SK-N-SH treated with all-trans-retinoic acid at 6 μM for 48 hours (cell line): ENCODE results near the gene PTGER2.
A peak's percentile ranks its signal among the peaks of the same experiment; 100 is the strongest.

Experiments used
- ATAC-seq: fragments of 200-7000 bp; cut with Tn5 transposase; 3 replicates; pipeline ENCODE4 v1.9.1; 2020; ENCODE audit warnings: mild to moderate bottlenecking, moderate library complexity
- ARNTL ChIP-seq: fragments of 450-650 bp; formaldehyde crosslinking; IDR thresholded peaks from 2 replicates; pipeline ENCODE4 v1.5.0; 2020; ENCODE audit warnings: low read depth, mild to moderate bottlenecking, moderate library complexity, borderline replicate concordance
- BACH2 ChIP-seq: fragments of 250-450 bp; sonication (Bioruptor Pico); IDR thresholded peaks from 2 replicates; pipeline ENCODE4 v1.9.0; 2021; ENCODE audit warnings: mild to moderate bottlenecking, borderline replicate concordance
- CSDC2 ChIP-seq: fragments of 250-450 bp; sonication (Bioruptor Pico); IDR thresholded peaks from 2 replicates; pipeline ENCODE4 v1.5.0; 2020; ENCODE audit warnings: mild to moderate bottlenecking, moderate library complexity
- ESRRG ChIP-seq: fragments of 250-450 bp; sonication (Bioruptor Pico); IDR thresholded peaks from 2 replicates; pipeline ENCODE4 v1.6.1; 2021; ENCODE audit warnings: mild to moderate bottlenecking
- GLIS3 ChIP-seq: fragments of 250-450 bp; sonication (Bioruptor Pico); IDR thresholded peaks from 2 replicates; pipeline ENCODE4 v1.5.0; 2020; ENCODE audit warnings: mild to moderate bottlenecking, moderate library complexity
- ISL1 ChIP-seq: fragments of 250-450 bp; sonication (Bioruptor Pico); IDR thresholded peaks from 2 replicates; pipeline ENCODE4 v2.1.2; 2022; ENCODE audit warnings: mild to moderate bottlenecking, moderate library complexity
- OSR1 ChIP-seq: fragments of 250-450 bp; sonication (Bioruptor Pico); IDR thresholded peaks from 2 replicates; pipeline ENCODE4 v1.8.0; 2022; ENCODE audit warnings: moderate library complexity, mild to moderate bottlenecking, inconsistent platforms
- PPARA ChIP-seq: fragments of 250-450 bp; sonication (Bioruptor Pico); IDR thresholded peaks from 2 replicates; pipeline ENCODE4 v1.5.0; 2020; ENCODE audit warnings: mild to moderate bottlenecking, borderline replicate concordance
- RARB ChIP-seq: fragments of 250-450 bp; sonication (Bioruptor Pico); IDR thresholded peaks from 2 replicates; pipeline ENCODE4 v1.8.0; 2021; ENCODE audit warnings: mild to moderate bottlenecking, moderate library complexity
- TOX ChIP-seq: fragments of 250-450 bp; sonication (Bioruptor Pico); IDR thresholded peaks from 2 replicates; pipeline ENCODE4 v1.8.0; 2021; ENCODE audit warnings: mild to moderate bottlenecking, moderate library complexity, borderline replicate concordance
- ZC3H10 ChIP-seq: fragments of 250-450 bp; sonication (Bioruptor Pico); IDR thresholded peaks from 2 replicates; pipeline ENCODE4 v1.5.1; 2021; ENCODE audit warnings: mild to moderate bottlenecking, moderate library complexity
- ZFP3 ChIP-seq: fragments of 250-450 bp; sonication (Bioruptor Pico); IDR thresholded peaks from 2 replicates; pipeline ENCODE4 v1.5.0; 2020; ENCODE audit warnings: mild to moderate bottlenecking, moderate library complexity
- ZNF8 ChIP-seq: fragments of 450-650 bp; formaldehyde crosslinking; IDR thresholded peaks from 2 replicates; pipeline ENCODE4 v1.5.0; 2020; ENCODE audit warnings: mild to moderate bottlenecking, moderate library complexity
- TF ChIP-seq, protein P1 (sequence below): fragments of 250-450 bp; sonication (Bioruptor Pico); IDR thresholded peaks from 2 replicates; pipeline ENCODE4 v1.8.0; 2021; ENCODE audit warnings: low read depth, mild to moderate bottlenecking, moderate library complexity, borderline replicate concordance
- TF ChIP-seq, protein P2 (sequence below): fragments of 250-450 bp; sonication (Bioruptor Pico); IDR thresholded peaks from 2 replicates; pipeline ENCODE4 v1.8.0; 2020; ENCODE audit warnings: mild to moderate bottlenecking, moderate library complexity, borderline replicate concordance
- TF ChIP-seq, protein P3 (sequence below): fragments of 250-450 bp; sonication (Bioruptor Pico); IDR thresholded peaks from 2 replicates; pipeline ENCODE4 v1.5.1; 2021; ENCODE audit warnings: mild to moderate bottlenecking, moderate library complexity
- TF ChIP-seq, protein P4 (sequence below): fragments of 250-450 bp; sonication (Bioruptor Pico); IDR thresholded peaks from 2 replicates; pipeline ENCODE4 v1.5.1; 2020; ENCODE audit warnings: low read depth, mild to moderate bottlenecking, moderate library complexity
- TF ChIP-seq, protein P5 (sequence below): fragments of 250-450 bp; sonication (Bioruptor Pico); IDR thresholded peaks from 2 replicates; pipeline ENCODE4 v1.5.0; 2020; ENCODE audit warnings: mild to moderate bottlenecking, moderate library complexity

The PTGER2 gene

DNA sequence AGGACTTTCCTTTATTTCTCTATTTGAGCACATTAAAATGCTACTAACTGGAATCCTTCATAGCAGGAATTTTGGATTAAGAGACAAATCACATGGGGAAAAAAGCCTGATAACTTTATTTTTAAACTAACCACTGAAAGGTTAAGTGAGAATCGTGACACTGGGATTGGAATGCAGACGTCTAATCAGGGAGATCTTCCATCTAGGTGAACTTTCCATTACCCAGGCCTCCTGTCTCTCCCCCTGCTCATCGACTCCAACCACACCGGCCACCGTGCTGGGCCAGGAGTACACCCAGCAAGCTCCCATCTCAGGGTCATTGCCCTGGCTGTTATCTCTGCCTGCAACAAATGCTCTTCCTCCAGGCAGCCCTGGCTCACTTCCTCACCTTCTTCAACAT is 19.0 kb downstream of the PTGER2 start (continued):
- TF ChIP-seq, protein P1, sequence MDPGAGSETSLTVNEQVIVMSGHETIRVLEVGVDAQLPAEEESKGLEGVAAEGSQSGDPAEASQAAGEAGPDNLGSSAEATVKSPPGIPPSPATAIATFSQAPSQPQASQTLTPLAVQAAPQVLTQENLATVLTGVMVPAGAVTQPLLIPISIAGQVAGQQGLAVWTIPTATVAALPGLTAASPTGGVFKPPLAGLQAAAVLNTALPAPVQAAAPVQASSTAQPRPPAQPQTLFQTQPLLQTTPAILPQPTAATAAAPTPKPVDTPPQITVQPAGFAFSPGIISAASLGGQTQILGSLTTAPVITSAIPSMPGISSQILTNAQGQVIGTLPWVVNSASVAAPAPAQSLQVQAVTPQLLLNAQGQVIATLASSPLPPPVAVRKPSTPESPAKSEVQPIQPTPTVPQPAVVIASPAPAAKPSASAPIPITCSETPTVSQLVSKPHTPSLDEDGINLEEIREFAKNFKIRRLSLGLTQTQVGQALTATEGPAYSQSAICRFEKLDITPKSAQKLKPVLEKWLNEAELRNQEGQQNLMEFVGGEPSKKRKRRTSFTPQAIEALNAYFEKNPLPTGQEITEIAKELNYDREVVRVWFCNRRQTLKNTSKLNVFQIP: no peak
- TF ChIP-seq, all 23 proteins: peak for 0

DNA sequence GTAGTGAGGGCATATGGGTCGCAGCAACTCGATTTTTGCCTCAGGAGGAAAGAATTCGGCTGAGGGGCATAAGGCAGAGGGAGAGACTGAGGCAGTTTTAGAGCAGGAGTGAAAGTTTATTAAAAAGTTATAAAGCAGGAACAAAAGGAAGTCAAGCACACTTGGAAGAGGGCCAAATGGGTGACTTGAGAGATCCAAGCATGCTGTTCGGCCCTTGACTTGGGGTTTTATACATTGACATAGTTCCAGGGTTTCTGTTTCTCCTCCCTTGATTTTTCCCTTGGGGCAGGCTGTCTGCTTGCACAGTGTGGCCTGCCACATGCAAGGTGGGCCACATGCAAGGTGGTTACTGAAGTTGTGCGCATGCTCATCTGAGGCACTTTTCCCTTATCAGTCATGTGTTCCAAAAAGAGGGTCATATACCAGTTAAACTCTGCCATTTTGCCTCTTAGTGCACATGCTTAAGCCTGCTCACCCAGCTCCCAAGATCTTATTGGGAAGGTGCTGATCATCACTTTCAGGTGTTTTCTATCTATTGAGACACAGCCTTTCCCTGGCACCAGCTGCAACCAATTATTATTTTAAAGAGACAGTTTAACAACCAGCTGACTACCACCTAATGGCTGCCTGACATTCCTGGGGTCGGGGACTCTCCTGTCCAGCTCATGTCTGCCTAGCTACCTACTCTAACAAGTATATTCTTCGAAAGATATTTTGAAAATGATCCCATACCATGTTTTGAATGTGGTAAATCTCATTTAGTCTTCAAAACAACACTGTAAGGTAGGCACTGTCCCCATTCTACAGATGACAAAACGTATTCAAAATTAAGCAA is 19.9 kb downstream of the PTGER2 start:
- no peak for TF ChIP-seq ARNTL (CRISPR knock-in tag)
- no peak for TF ChIP-seq ZNF8 (CRISPR knock-in tag)
- no peak for TF ChIP-seq ISL1 (CRISPR knock-in tag)
- no peak for TF ChIP-seq PPARA (CRISPR knock-in tag)
- TF ChIP-seq, protein P2, sequence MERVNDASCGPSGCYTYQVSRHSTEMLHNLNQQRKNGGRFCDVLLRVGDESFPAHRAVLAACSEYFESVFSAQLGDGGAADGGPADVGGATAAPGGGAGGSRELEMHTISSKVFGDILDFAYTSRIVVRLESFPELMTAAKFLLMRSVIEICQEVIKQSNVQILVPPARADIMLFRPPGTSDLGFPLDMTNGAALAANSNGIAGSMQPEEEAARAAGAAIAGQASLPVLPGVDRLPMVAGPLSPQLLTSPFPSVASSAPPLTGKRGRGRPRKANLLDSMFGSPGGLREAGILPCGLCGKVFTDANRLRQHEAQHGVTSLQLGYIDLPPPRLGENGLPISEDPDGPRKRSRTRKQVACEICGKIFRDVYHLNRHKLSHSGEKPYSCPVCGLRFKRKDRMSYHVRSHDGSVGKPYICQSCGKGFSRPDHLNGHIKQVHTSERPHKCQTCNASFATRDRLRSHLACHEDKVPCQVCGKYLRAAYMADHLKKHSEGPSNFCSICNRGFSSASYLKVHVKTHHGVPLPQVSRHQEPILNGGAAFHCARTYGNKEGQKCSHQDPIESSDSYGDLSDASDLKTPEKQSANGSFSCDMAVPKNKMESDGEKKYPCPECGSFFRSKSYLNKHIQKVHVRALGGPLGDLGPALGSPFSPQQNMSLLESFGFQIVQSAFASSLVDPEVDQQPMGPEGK (CRISPR knock-in tag): no peak
- TF ChIP-seq, protein P3, sequence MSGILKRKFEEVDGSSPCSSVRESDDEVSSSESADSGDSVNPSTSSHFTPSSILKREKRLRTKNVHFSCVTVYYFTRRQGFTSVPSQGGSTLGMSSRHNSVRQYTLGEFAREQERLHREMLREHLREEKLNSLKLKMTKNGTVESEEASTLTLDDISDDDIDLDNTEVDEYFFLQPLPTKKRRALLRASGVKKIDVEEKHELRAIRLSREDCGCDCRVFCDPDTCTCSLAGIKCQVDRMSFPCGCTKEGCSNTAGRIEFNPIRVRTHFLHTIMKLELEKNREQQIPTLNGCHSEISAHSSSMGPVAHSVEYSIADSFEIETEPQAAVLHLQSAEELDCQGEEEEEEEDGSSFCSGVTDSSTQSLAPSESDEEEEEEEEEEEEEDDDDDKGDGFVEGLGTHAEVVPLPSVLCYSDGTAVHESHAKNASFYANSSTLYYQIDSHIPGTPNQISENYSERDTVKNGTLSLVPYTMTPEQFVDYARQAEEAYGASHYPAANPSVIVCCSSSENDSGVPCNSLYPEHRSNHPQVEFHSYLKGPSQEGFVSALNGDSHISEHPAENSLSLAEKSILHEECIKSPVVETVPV (CRISPR knock-in tag): no peak
- TF ChIP-seq, protein P4, sequence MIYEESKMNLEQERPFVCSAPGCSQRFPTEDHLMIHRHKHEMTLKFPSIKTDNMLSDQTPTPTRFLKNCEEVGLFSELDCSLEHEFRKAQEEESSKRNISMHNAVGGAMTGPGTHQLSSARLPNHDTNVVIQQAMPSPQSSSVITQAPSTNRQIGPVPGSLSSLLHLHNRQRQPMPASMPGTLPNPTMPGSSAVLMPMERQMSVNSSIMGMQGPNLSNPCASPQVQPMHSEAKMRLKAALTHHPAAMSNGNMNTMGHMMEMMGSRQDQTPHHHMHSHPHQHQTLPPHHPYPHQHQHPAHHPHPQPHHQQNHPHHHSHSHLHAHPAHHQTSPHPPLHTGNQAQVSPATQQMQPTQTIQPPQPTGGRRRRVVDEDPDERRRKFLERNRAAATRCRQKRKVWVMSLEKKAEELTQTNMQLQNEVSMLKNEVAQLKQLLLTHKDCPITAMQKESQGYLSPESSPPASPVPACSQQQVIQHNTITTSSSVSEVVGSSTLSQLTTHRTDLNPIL (CRISPR knock-in tag): no peak
- no peak for TF ChIP-seq CSDC2 (CRISPR knock-in tag)
- no peak for TF ChIP-seq RARB (CRISPR knock-in tag)
- TF ChIP-seq BACH2 (CRISPR knock-in tag): no peak
- TF ChIP-seq, protein P5, sequence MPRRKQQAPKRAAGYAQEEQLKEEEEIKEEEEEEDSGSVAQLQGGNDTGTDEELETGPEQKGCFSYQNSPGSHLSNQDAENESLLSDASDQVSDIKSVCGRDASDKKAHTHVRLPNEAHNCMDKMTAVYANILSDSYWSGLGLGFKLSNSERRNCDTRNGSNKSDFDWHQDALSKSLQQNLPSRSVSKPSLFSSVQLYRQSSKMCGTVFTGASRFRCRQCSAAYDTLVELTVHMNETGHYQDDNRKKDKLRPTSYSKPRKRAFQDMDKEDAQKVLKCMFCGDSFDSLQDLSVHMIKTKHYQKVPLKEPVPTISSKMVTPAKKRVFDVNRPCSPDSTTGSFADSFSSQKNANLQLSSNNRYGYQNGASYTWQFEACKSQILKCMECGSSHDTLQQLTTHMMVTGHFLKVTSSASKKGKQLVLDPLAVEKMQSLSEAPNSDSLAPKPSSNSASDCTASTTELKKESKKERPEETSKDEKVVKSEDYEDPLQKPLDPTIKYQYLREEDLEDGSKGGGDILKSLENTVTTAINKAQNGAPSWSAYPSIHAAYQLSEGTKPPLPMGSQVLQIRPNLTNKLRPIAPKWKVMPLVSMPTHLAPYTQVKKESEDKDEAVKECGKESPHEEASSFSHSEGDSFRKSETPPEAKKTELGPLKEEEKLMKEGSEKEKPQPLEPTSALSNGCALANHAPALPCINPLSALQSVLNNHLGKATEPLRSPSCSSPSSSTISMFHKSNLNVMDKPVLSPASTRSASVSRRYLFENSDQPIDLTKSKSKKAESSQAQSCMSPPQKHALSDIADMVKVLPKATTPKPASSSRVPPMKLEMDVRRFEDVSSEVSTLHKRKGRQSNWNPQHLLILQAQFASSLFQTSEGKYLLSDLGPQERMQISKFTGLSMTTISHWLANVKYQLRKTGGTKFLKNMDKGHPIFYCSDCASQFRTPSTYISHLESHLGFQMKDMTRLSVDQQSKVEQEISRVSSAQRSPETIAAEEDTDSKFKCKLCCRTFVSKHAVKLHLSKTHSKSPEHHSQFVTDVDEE (CRISPR knock-in tag): no peak
- no peak for TF ChIP-seq OSR1
- ATAC-seq: no peak; the same call in 2 of the 3 replicates

DNA sequence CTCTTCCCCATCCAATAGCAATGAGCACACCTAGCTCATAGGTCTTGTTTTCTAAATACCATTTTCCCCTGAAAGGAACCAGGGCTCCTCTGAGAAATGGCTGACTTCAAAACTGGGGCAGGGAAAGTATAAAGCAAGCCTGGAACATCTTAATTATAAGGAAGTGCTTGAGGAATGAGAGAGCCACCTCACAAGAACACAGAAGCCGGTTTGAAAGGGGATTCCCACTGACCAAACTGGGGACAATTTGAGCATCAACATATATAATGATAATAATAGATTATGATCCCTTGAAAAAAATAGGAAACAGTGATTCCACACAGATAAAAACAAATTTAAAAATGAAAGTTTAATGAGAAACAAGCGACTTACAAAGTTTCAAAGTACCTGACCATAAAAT is 22.1 kb downstream of the PTGER2 start:
- no peak for ATAC-seq
- no peak for TF ChIP-seq CSDC2 (CRISPR knock-in tag)
- TF ChIP-seq, protein P1: no peak
- no peak for TF ChIP-seq TOX (CRISPR knock-in tag)

DNA sequence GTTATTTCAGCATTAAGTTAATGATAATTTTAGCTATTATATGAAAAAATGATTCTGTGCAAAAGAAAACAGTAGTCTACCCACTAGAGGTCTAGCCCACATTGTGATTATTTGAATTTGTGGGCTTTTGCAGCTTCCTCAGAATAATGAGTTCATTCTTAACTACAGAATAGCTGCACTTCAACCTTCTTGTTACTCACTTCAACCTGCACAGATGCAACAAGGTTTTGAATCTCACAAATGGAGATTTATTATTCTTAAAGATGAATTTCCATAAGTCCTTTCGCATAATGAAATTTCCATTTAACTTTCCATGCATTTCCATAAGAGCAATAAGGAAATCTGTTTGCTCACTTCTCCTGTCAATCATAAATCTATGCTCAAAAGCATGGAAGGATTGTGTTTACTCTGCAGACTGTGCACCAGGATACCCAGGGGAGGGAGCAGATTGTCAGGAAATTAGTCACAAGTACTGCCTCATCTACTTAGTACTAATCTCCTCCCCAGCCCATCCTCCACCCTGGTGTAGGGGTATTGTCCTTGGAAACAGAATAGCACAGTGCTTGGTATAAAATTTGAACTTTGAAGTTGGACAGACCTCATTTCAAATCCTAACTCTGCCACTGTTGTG is 24.1 kb downstream of the PTGER2 start:
- peak; percentile 76 for ATAC-seq
- TF ChIP-seq ZFP3 (CRISPR knock-in tag) (no peak), ZNF8 (CRISPR knock-in tag) (no peak), BACH2 (CRISPR knock-in tag) (no peak), OSR1 (no peak), ARNTL (CRISPR knock-in tag) (no peak), CSDC2 (CRISPR knock-in tag) (no peak), GLIS3 (no peak), ESRRG (CRISPR knock-in tag) (no peak), ZC3H10 (no peak), PPARA (CRISPR knock-in tag) (no peak), RARB (CRISPR knock-in tag) (no peak)
- TF ChIP-seq, protein P5 (CRISPR knock-in tag): no peak
